GM23338 (cell line): ENCODE measurements around the gene PIEZO2. TPM values are rescaled to one million over a fixed set of nuclear protein-coding genes. Genes with fewer than 3 reads are reported as not detected.

Experiments
- ATAC-seq: fragments of 200-7000 bp; cut with Tn5 transposase; 3 replicates; pipeline ENCODE4 v1.9.1; 2020
- DNase-seq: peaks from one replicate; pipeline ENCODE4 v3.0.0-alpha.2; 2015; ENCODE audit warnings: low spot score
- H2AFZ ChIP-seq: fragments of 200-600 bp; sonication (generic); 2 replicates; pipeline ENCODE4 v1.8.0; 2016; ENCODE audit warnings: antibody characterized with exemption, mild to moderate bottlenecking, moderate library complexity
- H3F3A ChIP-seq: fragments of 200-600 bp; sonication (generic); replicated peaks from 2 replicates; pipeline ENCODE4 v1.8.0; 2017; ENCODE audit warnings: antibody characterized with exemption, mixed run types, low read depth
- H3K27ac ChIP-seq: fragments of 200-600 bp; sonication (generic); 2 replicates; pipeline ENCODE4 v1.6.1; 2016; ENCODE audit warnings: low read depth
- H3K27me3 ChIP-seq: fragments of 200-600 bp; sonication (generic); 2 replicates; pipeline ENCODE4 v1.8.0; 2016; ENCODE audit warnings: mild to moderate bottlenecking, mixed run types, moderate library complexity; ENCODE audit not compliant: insufficient read depth
- H3K36me3 ChIP-seq: fragments of 200-600 bp; sonication (generic); 2 replicates; pipeline ENCODE4 v1.8.0; 2016; ENCODE audit warnings: mild to moderate bottlenecking; ENCODE audit not compliant: insufficient read depth
- H3K4me1 ChIP-seq: fragments of 200-600 bp; sonication (generic); 2 replicates; pipeline ENCODE4 v1.8.0; 2016; ENCODE audit warnings: mild to moderate bottlenecking, moderate library complexity; ENCODE audit not compliant: insufficient read depth
- H3K4me2 ChIP-seq: fragments of 200-600 bp; sonication (generic); 2 replicates; pipeline ENCODE4 v1.7.1; 2017; ENCODE audit warnings: mixed run types
- H3K4me3 ChIP-seq: fragments of 200-600 bp; sonication (generic); 2 replicates; pipeline ENCODE4 v1.6.1; 2016; ENCODE audit warnings: mixed run types
- H3K79me2 ChIP-seq: fragments of 200-600 bp; sonication (generic); replicated peaks from 2 replicates; pipeline ENCODE4 v1.8.0; 2017; ENCODE audit warnings: mild to moderate bottlenecking; ENCODE audit not compliant: insufficient read depth
- H3K9me2 ChIP-seq: fragments of 200-600 bp; sonication (generic); 2 replicates; pipeline ENCODE4 v1.8.0; 2017; ENCODE audit not compliant: insufficient read depth
- H4K20me1 ChIP-seq: fragments of 200-600 bp; sonication (generic); replicated peaks from 2 replicates; pipeline ENCODE4 v1.8.0; 2017; ENCODE audit warnings: mild to moderate bottlenecking; ENCODE audit not compliant: insufficient read depth
- H3K27ac Mint-ChIP-seq: 2 replicates; pipeline ENCODE4 v1.8.0; 2020; ENCODE audit warnings: inconsistent platforms, mild to moderate bottlenecking, moderate library complexity, mixed read lengths
- H3K27me3 Mint-ChIP-seq: 3 replicates; pipeline ENCODE4 v1.8.0; 2022; ENCODE audit warnings: low read depth, mild to moderate bottlenecking, moderate library complexity, mixed read lengths, inconsistent platforms; ENCODE audit not compliant: insufficient read depth, poor library complexity
- H3K36me3 Mint-ChIP-seq: 3 replicates; pipeline ENCODE4 v1.8.0; 2021; ENCODE audit warnings: low read depth, mild to moderate bottlenecking, inconsistent platforms, moderate library complexity, mixed read lengths
- H3K4me1 Mint-ChIP-seq: 3 replicates; pipeline ENCODE4 v1.8.0; 2020; ENCODE audit warnings: mild to moderate bottlenecking, inconsistent platforms, mixed read lengths
- H3K4me3 Mint-ChIP-seq: 3 replicates; pipeline ENCODE4 v1.8.0; 2021; ENCODE audit warnings: moderate library complexity, mild to moderate bottlenecking, inconsistent platforms, mixed read lengths
- H3K9me3 Mint-ChIP-seq: 3 replicates; pipeline ENCODE4 v1.8.0; 2020; ENCODE audit warnings: moderate library complexity, mild to moderate bottlenecking, inconsistent platforms, mixed read lengths
- CREB1 ChIP-seq: fragments of 250-450 bp; sonication (Bioruptor Pico); IDR thresholded peaks from 2 replicates; pipeline ENCODE4 v1.5.0; 2020; ENCODE audit warnings: low read depth, mild to moderate bottlenecking, moderate library complexity
- ETS1 ChIP-seq: IDR thresholded peaks from 2 replicates; pipeline ENCODE4 v1.6.1; 2016; ENCODE audit warnings: antibody characterized with exemption
- EZH2 ChIP-seq: fragments of 200-600 bp; sonication (generic); IDR thresholded peaks from one replicate; pipeline ENCODE4 v1.8.0; 2017; ENCODE audit warnings: antibody characterized with exemption, mild to moderate bottlenecking, low read depth; ENCODE audit not compliant: unreplicated experiment
- JUNB ChIP-seq: IDR thresholded peaks from one replicate; pipeline ENCODE4 v1.6.1; 2016; ENCODE audit warnings: antibody characterized with exemption; ENCODE audit not compliant: unreplicated experiment
- NANOG ChIP-seq: IDR thresholded peaks from 2 replicates; pipeline ENCODE4 v1.6.1; 2016; ENCODE audit warnings: antibody characterized with exemption, borderline replicate concordance
- POLR2AphosphoS5 ChIP-seq: IDR thresholded peaks from 2 replicates; pipeline ENCODE4 v1.6.1; 2016; ENCODE audit warnings: antibody characterized with exemption, low read depth
- REST ChIP-seq: IDR thresholded peaks from one replicate; pipeline ENCODE4 v1.6.1; 2018; ENCODE audit warnings: antibody characterized with exemption; ENCODE audit not compliant: unreplicated experiment
- STAT1 ChIP-seq: IDR thresholded peaks from one replicate; pipeline ENCODE4 v1.6.1; 2016; ENCODE audit warnings: antibody characterized with exemption; ENCODE audit not compliant: unreplicated experiment
- ZNF114 ChIP-seq: fragments of 250-450 bp; sonication (Bioruptor Pico); IDR thresholded peaks from 2 replicates; pipeline ENCODE4 v1.5.0; 2020; ENCODE audit warnings: mild to moderate bottlenecking, moderate library complexity
- ZNF331 ChIP-seq: fragments of 250-450 bp; sonication (Bioruptor Pico); IDR thresholded peaks from 2 replicates; pipeline ENCODE4 v1.5.0; 2020; ENCODE audit warnings: low read depth, mild to moderate bottlenecking, moderate library complexity
- ZNF462 ChIP-seq: fragments of 250-450 bp; sonication (Bioruptor Pico); IDR thresholded peaks from 2 replicates; pipeline ENCODE4 v1.5.0; 2020; ENCODE audit warnings: mild to moderate bottlenecking, moderate library complexity
- polyA plus RNA-seq: library from polyadenylated mRNA; unstranded; fragments of >200 nt; fragmentation: Nextera tagmentation; extraction: Ambion mirVana; gene quantifications from 2 replicates; pipeline ENCODE4 v1.2.1, GENCODE V29; 2016
- total RNA-seq: library from RNA; depleted of rRNA; stranded (reverse); fragments of >200 nt; shearing (Covaris generic); gene quantifications from 2 replicates; pipeline ENCODE4 v1.2.3, GENCODE V29; 2014

Gene PIEZO2
- total and polyA plus RNA-seq, 2 experiments from 2014 or later: 4.8 to 8.2 TPM

- Histone ChIP-seq H2AFZ (no peak overlapping the region), H3K79me2 (no peaks in the 10 kb centered on the region), H4K20me1 (no peaks in the 10 kb centered on the region), H3K4me2 (no peak overlapping the region), H3K9me2 (no peaks in the 10 kb centered on the region), H3F3A (no peaks in the 10 kb centered on the region), H3K27me3 (no peaks in the 10 kb centered on the region), H3K27ac (no peak overlapping the region), H3K36me3 (no peaks in the 10 kb centered on the region), H3K4me3 (no peak overlapping the region), H3K4me1 (no peaks in the 10 kb centered on the region)
- DNase-seq: no peak
- peaks cover 2% of the 10 kb centered on the region for H3K27me3 Mint-ChIP-seq
- TF ChIP-seq ZNF114 (no peak), STAT1 (no peak), ETS1 (no peak), NANOG (no peak), POLR2AphosphoS5 (no peak), JUNB (no peak), ZNF331 (CRISPR knock-in tag) (no peak), CREB1 (CRISPR knock-in tag) (no peak), REST (no peak), EZH2 (no peak), ZNF462 (CRISPR knock-in tag) (no peak)
- ATAC-seq: no peak
- no peak overlapping the region for H3K27ac Mint-ChIP-seq
- no peak overlapping the region for H3K4me3 Mint-ChIP-seq
- no peaks in the 10 kb centered on the region for H3K9me3 Mint-ChIP-seq
- H3K4me1 Mint-ChIP-seq: peaks cover 20% of the 10 kb centered on the region
- H3K36me3 Mint-ChIP-seq: peaks cover 7% of the 10 kb centered on the region; the same call in 1 of the 3 replicates
Observed at GRCh38 chr18:10860928-10861327, 288.4 kb downstream of the PIEZO2 start.
